Epithelial cell of prostate (primary cell): ENCODE results near the gene SPINK2.

Source experiments
- DNase-seq: peaks from one replicate; pipeline ENCODE4 v3.0.0-alpha.2; 2011; ENCODE audit warnings: low read depth, low spot score
- H3K27ac ChIP-seq: fragments of 450-650 bp; 2 replicates; pipeline ENCODE4 v1.5.1; 2017; ENCODE audit warnings: mild to moderate bottlenecking

The SPINK2 gene

DNA sequence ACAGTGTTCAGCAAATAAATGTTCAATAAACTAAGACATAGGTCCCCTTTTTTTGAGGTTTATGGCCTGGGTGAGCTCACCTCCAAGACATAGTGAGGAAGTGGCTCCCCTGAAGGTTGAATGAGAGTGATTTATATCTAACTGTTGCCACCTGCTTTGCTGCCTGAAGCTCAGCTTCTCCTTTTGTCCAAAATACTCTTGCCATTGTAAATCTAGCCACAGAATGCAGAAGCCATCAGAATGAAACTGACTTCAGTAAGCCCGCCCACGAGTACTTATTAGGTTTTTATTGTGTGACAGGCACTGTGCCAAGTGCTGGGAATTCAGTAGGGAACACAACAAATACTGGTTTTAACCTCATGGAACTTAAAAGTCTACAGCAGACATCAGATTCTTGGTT lies 18.0 kb downstream of the SPINK2 start:
- H3K27ac ChIP-seq: no peak overlapping the region
- DNase-seq: no peak

DNA sequence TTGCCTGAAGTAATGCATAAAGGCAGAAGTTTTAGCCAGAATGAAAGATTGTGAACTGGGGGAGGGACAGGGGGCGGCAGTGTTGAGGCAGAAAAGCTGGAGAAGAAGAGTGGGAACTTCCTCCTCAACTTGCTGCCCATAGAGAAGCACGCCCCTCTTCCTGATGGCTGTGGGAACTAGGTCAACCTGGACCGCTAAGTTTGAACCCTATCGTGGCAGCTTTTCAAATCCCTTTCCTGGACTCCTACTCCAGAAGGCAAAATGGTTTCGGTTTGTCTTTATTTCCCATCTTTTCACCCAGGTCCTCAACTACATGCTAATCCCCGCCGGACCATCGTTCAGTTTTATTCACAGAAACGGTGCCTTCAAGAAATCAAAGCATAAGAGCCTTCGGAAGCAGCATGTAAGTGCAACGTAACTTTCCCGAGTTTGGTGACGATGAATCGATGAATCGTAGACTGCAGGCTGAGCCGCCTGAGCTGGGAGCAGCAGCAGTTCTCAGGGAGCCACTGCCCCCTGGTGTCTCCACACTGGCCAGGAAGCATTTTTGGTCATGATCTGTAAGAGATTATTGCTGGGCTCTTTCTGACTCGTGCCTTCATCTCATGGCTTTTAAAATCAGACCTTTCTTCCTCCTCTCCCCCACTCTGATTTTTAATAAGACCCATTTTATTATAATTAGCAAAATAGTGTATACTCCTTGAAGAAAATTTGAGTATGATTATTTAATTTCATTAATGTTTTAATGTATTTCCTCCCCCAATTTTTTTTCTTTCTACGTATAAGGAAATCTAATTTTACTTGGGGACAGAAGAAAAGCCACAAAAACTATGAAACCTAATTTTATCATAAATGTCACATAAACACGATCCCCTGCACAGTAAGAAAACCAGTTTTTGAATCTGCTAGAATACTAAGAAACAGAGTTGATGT lies 21.4 kb downstream of the SPINK2 start:
- no peak overlapping the region for H3K27ac ChIP-seq
- DNase-seq: peak; percentile 27

GRCh38 chr4:56799161-56799759 lies 22.2 kb downstream of the SPINK2 start:
- no peak for DNase-seq
- H3K27ac ChIP-seq: no peak overlapping the region

DNA sequence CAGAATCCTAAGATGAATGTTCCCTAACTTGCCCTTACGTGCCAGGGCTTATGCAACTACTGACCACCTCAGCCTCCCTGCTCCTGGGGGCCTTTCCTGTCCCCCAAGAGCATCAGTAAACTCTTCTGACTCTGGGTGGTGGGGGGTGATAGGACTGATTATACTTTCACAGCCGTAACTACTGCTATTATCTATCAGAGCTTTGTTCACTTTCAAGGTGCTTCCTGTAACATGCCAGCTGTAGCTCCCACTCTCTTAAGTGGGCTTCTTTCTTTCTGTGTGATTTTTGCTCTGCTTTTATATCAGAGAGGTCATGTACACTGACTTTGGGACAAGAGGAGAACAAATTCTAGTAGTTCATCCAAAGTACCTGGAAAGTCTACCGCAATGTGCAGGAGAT lies 25.3 kb downstream of the SPINK2 start:
- no peak for DNase-seq
- no peak overlapping the region for H3K27ac ChIP-seq

- no peak overlapping the region for H3K27ac ChIP-seq
- no peak for DNase-seq
Observed at GRCh38 chr4:56791316-56791715, 30.2 kb downstream of the SPINK2 start.

DNA sequence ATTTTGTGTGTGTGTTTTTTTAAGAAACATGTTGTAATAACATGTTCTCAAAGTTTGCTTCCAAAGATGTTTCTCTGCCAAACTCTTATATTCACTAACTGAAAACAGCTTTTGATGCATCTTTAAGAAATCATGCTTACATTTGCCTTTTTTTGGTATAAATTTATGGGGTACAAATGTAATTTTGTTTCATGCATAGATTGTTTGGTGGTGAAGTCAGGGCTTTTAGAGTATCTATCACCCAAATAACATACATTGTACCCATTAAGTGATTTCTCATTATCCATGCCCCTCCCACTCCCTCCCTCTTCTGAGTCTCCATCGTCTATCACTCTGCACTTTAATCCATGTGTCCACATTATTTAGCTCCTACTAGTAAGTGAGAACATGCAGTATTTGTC lies 30.8 kb downstream of the SPINK2 start:
- no peak overlapping the region for H3K27ac ChIP-seq
- no peak for DNase-seq

GRCh38 chr4:56788081-56788480 lies 33.4 kb downstream of the SPINK2 start:
- H3K27ac ChIP-seq: no peak overlapping the region
- no peak for DNase-seq

DNA sequence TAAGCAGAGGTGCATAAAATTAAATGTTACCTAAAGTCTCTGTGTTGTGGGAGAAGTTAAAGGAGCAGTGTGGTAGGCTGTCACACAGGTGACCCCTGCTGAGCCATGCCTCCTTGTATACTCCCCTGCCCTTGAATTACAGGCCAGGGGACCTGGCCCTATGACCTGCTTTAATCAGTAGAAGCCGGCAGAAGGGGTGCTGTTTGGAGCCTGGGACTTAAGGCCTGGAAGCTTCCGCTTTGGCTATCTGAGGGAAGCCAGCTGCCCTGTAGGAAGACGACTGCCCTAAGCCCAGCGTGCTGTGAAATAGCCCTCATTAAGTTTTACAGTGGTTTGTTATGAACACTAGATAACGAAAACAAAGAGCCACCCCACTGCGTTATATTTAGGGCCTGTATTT lies 34.1 kb downstream of the SPINK2 start:
- no peak for DNase-seq
- H3K27ac ChIP-seq: no peak overlapping the region

GRCh38 chr4:56786955-56787354 lies 34.5 kb downstream of the SPINK2 start:
- DNase-seq: no peak
- no peak overlapping the region for H3K27ac ChIP-seq

- no peak overlapping the region for H3K27ac ChIP-seq
- no peak for DNase-seq
Observed at GRCh38 chr4:56783986-56784385, 37.5 kb downstream of the SPINK2 start.

GRCh38 chr4:56782019-56782418 lies 39.5 kb downstream of the SPINK2 start:
- no peak for DNase-seq
- no peak overlapping the region for H3K27ac ChIP-seq

GRCh38 chr4:56773346-56773745 lies 48.2 kb downstream of the SPINK2 start:
- DNase-seq: no peak
- H3K27ac ChIP-seq: no peak overlapping the region

GRCh38 chr4:56772134-56772533 lies 49.4 kb downstream of the SPINK2 start:
- no peak overlapping the region for H3K27ac ChIP-seq
- DNase-seq: no peak

GRCh38 chr4:56768763-56769162 lies 52.7 kb downstream of the SPINK2 start:
- DNase-seq: no peak

GRCh38 chr4:56768316-56768715 lies 53.2 kb downstream of the SPINK2 start:
- H3K27ac ChIP-seq: no peak overlapping the region
- no peak for DNase-seq

More at GRCh38 chr4:56768763-56769162, 52.7 kb downstream of the SPINK2 start:
- no peak overlapping the region for H3K27ac ChIP-seq

DNA sequence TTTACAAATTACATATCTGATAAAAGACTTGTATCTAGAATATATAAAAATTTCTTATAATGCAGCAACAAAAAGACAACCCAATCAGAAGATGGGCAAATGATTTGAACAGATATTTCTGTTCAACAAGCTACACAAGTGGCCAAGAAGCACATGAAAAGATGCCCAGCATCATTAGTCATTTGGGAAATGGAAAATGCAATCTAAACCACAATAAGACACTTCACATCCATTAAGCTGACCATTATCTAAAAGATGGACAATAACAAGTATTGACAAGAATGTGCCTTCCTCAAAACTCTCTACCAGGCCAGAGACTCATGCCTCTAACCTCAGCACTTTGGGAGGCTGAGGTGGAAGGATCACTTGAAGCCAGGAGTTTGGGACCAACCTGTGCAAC lies 53.9 kb downstream of the SPINK2 start:
- no peak for DNase-seq
- H3K27ac ChIP-seq: no peak overlapping the region

DNA sequence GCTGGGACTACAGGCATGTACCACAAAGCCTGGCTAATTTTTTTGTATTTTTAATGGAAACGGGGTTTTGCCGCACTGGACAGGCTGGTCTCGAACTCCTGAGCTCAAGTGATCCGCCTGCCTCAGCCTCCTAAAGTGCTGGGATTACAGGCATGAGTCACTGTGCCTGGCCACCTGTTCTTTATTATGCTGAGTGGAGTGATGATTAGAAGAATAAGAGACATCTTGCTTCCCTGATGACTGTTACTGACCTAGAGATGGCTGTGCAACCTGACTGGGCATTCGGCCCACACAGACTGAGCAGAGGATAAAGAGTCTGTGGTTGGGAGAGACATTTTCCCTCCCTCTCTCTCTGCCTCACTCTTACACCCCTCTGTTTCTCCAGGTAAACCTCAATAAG lies 56.7 kb downstream of the SPINK2 start:
- DNase-seq: no peak
- H3K27ac ChIP-seq: no peak overlapping the region

DNA sequence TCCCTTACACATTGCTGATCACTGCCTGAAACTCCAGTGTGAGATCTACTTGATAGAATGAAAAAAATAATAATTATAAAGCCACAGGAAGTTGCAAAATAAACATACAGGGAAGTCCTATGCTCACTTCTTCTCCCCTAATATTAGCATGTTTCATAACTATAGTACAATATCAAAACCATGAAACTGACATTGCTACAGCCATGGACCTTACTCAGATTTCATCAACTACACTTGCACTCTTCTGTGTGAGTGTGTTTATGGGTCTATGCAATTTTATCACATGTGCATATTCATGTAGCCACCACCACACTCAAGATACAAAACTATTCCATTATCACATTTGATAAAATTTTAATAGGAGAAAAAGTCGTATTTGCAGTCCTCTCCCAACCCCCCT lies 57.3 kb downstream of the SPINK2 start:
- no peak for DNase-seq
- H3K27ac ChIP-seq: no peak overlapping the region

GRCh38 chr4:56762484-56763250 lies 58.8 kb downstream of the SPINK2 start:
- no peak overlapping the region for H3K27ac ChIP-seq
- DNase-seq: no peak

DNA sequence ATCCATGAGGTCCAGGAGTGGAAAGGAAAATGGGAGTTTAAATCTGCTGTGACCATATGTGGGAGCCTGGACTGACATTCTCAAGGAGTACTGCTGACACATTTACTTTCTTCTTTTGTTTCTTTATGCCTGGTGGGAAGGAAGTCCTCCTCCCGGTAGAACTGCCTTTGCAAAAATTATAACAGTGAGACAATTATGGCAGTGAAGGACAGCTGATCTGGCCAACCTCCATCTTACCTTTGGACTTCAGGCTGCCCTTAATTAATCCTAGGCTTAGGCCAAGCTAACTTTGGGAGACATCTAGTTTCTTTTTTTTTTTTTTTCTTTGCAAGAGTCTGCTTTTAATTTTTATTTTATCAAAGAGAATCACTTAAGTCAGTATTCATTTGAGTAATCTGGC lies 61.3 kb downstream of the SPINK2 start:
- DNase-seq: no peak
- H3K27ac ChIP-seq: no peak overlapping the region
